CD4-positive, alpha-beta T cell treated with Interleukin-1 beta for 1 hour (primary cell): Measurements from ENCODE around the gene GOLGA8K.
"Not testable (repeated sequence)": the region's sequence is repeated elsewhere in the genome, so short reads cannot be mapped to it uniquely, and the experiment has no call there.

ENCODE experiments used
- DNase-seq, 2 donors: peaks; one replicate each; pipeline ENCODE4 v3.0.0-alpha.2; 2020 to 2022

The GOLGA8K gene

GRCh38 chr15:32352748-32353147, 50.3 kb downstream of the GOLGA8K start:
- not testable (repeated sequence) for DNase-seq

DNA sequence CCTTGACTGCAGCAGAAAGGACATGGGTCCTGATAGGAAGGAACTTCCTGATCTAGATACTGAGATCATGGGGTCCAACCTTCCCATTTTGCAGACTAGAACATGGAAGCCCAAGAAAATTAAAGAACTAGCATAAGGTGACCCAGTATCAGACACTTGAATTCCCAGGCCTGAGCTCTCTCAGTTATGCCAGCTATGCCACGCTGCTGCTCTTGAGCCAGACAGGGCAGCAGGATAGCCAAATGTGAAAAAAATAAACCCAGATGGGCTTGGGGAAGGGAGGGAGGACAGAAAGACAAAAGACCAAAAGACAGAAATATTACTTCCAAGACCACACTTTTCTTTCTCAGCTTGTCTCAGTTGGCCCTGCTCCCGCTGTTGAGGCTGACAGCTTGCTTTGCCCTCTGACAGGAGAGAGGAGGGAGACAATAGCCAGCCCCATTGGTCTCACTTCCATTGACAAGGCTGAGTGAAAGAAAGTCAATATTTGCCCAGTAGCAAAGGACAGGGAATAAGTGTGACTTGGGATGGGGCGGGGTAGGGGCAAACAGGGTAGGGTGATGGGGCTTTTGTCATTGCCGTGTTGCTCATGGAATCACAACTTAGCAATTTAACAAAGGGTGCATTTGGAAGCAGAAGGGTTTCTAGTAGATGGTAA, 52.4 kb downstream of the GOLGA8K start:
- not testable (repeated sequence) for DNase-seq

- not testable (repeated sequence) for DNase-seq
These were observed 56.1 kb downstream of the GOLGA8K start for GRCh38 chr15:32347037-32347436.

DNA sequence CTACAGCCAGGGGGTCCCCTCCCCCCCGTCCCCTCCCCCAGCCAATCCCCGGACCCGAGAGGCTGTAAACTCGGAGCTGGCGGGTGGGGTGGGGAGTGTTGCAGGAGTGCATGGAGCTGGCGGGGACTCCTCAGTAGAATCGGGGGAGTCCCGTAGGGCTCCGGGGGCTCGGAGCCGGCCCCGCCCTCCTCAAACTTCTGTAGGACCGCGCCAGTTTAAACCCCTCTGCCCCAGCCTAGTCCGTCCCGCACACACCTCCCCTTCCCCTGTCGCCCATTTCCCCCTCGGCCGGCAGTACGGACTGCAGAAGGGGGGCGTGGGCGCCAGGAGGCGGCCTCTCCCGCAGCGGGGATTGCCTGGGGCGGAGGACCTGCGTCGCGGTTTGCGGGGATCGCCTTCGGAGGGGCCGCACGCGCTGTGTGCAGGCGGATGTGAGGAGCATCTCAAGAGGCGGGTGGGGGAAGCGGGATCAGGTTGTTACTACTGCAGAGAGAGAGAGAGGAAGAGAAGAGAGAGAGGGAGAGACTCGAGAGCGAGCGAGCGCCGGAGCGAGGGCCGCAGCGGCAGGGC, 57.0 kb downstream of the GOLGA8K start:
- not testable (repeated sequence) for DNase-seq

DNA sequence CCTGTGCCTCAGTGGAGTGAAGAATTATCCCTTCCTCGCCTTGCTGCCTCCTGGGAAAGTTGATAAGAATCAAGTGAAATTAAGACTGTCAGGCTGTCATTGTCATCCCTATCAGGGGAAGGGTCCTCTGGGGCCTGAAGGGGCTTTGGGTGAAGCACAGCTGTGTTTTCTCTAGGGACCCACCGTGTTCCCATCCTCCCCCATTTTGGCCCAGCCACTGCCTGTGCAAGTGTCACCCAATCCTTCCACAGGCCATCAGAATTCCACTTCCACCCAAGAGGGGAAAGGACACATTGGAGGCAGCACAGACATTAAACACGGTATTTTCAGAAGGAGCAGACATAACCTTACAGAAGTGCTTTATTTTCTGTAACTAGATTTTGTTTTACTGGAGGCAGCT, 59.2 kb downstream of the GOLGA8K start:
- not testable (repeated sequence) for DNase-seq
